ENCODE measurements around the gene ARID4A.

- TF ChIP-seq, protein P1, sequence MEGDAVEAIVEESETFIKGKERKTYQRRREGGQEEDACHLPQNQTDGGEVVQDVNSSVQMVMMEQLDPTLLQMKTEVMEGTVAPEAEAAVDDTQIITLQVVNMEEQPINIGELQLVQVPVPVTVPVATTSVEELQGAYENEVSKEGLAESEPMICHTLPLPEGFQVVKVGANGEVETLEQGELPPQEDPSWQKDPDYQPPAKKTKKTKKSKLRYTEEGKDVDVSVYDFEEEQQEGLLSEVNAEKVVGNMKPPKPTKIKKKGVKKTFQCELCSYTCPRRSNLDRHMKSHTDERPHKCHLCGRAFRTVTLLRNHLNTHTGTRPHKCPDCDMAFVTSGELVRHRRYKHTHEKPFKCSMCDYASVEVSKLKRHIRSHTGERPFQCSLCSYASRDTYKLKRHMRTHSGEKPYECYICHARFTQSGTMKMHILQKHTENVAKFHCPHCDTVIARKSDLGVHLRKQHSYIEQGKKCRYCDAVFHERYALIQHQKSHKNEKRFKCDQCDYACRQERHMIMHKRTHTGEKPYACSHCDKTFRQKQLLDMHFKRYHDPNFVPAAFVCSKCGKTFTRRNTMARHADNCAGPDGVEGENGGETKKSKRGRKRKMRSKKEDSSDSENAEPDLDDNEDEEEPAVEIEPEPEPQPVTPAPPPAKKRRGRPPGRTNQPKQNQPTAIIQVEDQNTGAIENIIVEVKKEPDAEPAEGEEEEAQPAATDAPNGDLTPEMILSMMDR (IDR thresholded peaks at IDR 0.05) = no peak
- no peak for TF ChIP-seq KDM5A (IDR thresholded peaks at IDR 0.05)
Observed at GRCh38 chr14:58356268-58356667, 57.9 kb downstream of the ARID4A start.
